MV-4-11 (cell line): Measurements from ENCODE around the gene HBM.
A peak's percentile ranks its signal among the peaks of the same experiment; 100 is the strongest.
"Not testable (repeated sequence)": the region's sequence is repeated elsewhere in the genome, so short reads cannot be mapped to it uniquely, and the experiment has no call there.

ENCODE experiments used
- DNase-seq: peaks from one replicate; lab custom pipeline; 2025; lab: John Stamatoyannopoulos, UW

HBM gene

GRCh38 chr16:169014-169413 lies 3.2 kb downstream of the HBM start:
- DNase-seq: no peak

GRCh38 chr16:170088-170507 lies 4.3 kb downstream of the HBM start:
- DNase-seq: peak; percentile 30

- no peak for DNase-seq
Measured at GRCh38 chr16:170788-171187, 5.0 kb downstream of the HBM start.

GRCh38 chr16:172374-172941 lies 6.7 kb downstream of the HBM start, which contains the start of gene HBA2:
Gene HBA2 (plus strand): TSS chr16:172876. CDS start chr16:172913, 37 bp downstream.
- DNase-seq: not testable (repeated sequence)

GRCh38 chr16:173211-173854 lies 7.6 kb downstream of the HBM start:
- DNase-seq: not testable (repeated sequence)

GRCh38 chr16:173928-174769 lies 8.4 kb downstream of the HBM start:
- DNase-seq: not testable (repeated sequence)

- peak; percentile 55 for DNase-seq
Measured at GRCh38 chr16:175011-175949, 9.5 kb downstream of the HBM start.

- DNase-seq: not testable (repeated sequence)
Measured at GRCh38 chr16:176006-176405, 10.2 kb downstream of the HBM start.

- DNase-seq: not testable (repeated sequence)
Measured at GRCh38 chr16:176477-177382, 11.0 kb downstream of the HBM start, which contains the start of gene HBA1. Gene HBA1 (plus strand): TSS chr16:176680. CDS start chr16:176717, 37 bp downstream.

GRCh38 chr16:177394-177822 lies 11.6 kb downstream of the HBM start:
- DNase-seq: no peak

GRCh38 chr16:177981-178667 lies 12.3 kb downstream of the HBM start:
- no peak for DNase-seq

- DNase-seq: no peak
Measured at GRCh38 chr16:178668-179015, 12.9 kb downstream of the HBM start.

- DNase-seq: no peak
Measured at GRCh38 chr16:179211-180092, 13.7 kb downstream of the HBM start.

- no peak for DNase-seq
Measured at GRCh38 chr16:180101-180675, 14.4 kb downstream of the HBM start, which contains the start of gene HBQ1. Gene HBQ1 (plus strand): TSS chr16:180459. CDS start chr16:180487, 28 bp downstream.

GRCh38 chr16:180681-181564 lies 15.1 kb downstream of the HBM start:
- peak; percentile 46 for DNase-seq

- no peak for DNase-seq
Measured at GRCh38 chr16:181565-182021, 15.8 kb downstream of the HBM start.

GRCh38 chr16:183005-183404 lies 17.2 kb downstream of the HBM start:
- DNase-seq: no peak
